Thyroid gland (tissue), 4 donors: ENCODE data around the gene SERPINA5.

Experiments used
- CTCF ChIP-seq, 6 experiments: fragments of 200-600 bp in 3 of 6; fragments of 450-650 bp in 3 of 6; sonication (generic) in 3 of 6; IDR thresholded peaks; one replicate each; pipeline ENCODE4 v1.5.1; 2016 to 2019; ENCODE audit warnings: antibody characterized with exemption in 6 of 6, mild to moderate bottlenecking in 2 of 6, inconsistent platforms in 1 of 6, moderate library complexity in 1 of 6
- POLR2A ChIP-seq, 2 donors: fragments of 450-650 bp; IDR thresholded peaks; one replicate each; pipeline ENCODE4 v1.6.1; 2017; ENCODE audit warnings: antibody characterized with exemption in 2 of 2, mild to moderate bottlenecking in 2 of 2, moderate library complexity in 1 of 2

GRCh38 chr14:94583557-94583956 is 2.3 kb downstream of the SERPINA5 start:
- no peak for TF ChIP-seq CTCF (IDR thresholded peaks at IDR 0.05)
- TF ChIP-seq POLR2A (IDR thresholded peaks at IDR 0.05), result no peak
